Adrenal gland (tissue), 12 donors: ENCODE data around the gene VEZT. TPM values are rescaled to one million over a fixed set of nuclear protein-coding genes. Genes with fewer than 3 reads are reported as not detected.

Source experiments
- DNase-seq, 7 donors: peaks; one replicate each; pipeline ENCODE4 v3.0.0-alpha.2; 2019 to 2020
- H3K27ac ChIP-seq, 5 donors: fragments of 200-600 bp; sonication (generic) in 4 of 5; 1 replicate in 3 of 5; 2 replicates in 2 of 5; pipeline versions ENCODE4 v1.5.1 to v1.8.0; 2016 to 2020; ENCODE audit warnings: mild to moderate bottlenecking in 1 of 5
- H3K27me3 ChIP-seq: fragments of 200-600 bp; 2 replicates; pipeline ENCODE4 v1.8.0; 2021
- H3K36me3 ChIP-seq, 2 donors: fragments of 200-600 bp; replicated peaks in 1 of 2; 1 replicate in 1 of 2; 2 replicates in 1 of 2; pipeline versions ENCODE4 v1.5.1 to v1.8.0; 2018 to 2022
- H3K4me1 ChIP-seq, 2 donors: fragments of 200-600 bp; replicated peaks in 1 of 2; 1 replicate in 1 of 2; 2 replicates in 1 of 2; pipeline versions ENCODE4 v1.5.1 to v1.8.0; 2018 to 2021
- H3K4me3 ChIP-seq, 4 donors: fragments of 200-600 bp; sonication (generic) in 3 of 4; one replicate each; pipeline ENCODE4 v1.5.1; 2016 to 2018
- H3K9me3 ChIP-seq, 3 donors: fragments of 200-600 bp; sonication (generic) in 1 of 3; replicated peaks in 1 of 3; 1 replicate in 2 of 3; 2 replicates in 1 of 3; pipeline versions ENCODE4 v1.5.1 to v1.8.0; 2016 to 2021
- POLR2A ChIP-seq, 2 donors: fragments of 450-650 bp; IDR thresholded peaks; one replicate each; pipeline ENCODE4 v1.6.1; 2017; ENCODE audit warnings: antibody characterized with exemption in 2 of 2, mild to moderate bottlenecking in 2 of 2, moderate library complexity in 1 of 2
- WGBS, 4 donors: extraction: QIAGEN DNeasy Blood & Tissue Kit in 2 of 4; methylation state at CpG; one replicate each; pipeline versions ENCODE4 v1.1.5 to v1.1.7; 2013 to 2017; 5-methylcytosine and 5-hydroxymethylcytosine counted together
- intact Hi-C, 2 donors: fragments of 100-400 bp; cut with DNase I; formaldehyde crosslinking; loops; one replicate each; pipeline versions ENCODE4 v1.14.1 to v1.15.0; 2022 to 2023
- microRNA counts, 2 donors: library from miRNA; unstranded; fragments of <30 nt; microRNA quantifications; one replicate each; lab custom pipeline; 2016
- microRNA-seq, 3 donors: library from miRNA; unstranded; fragments of <30 nt; microRNA quantifications; one replicate each; pipeline ENCODE4, GENCODE V29; 2017 to 2020
- polyA plus RNA-seq, 3 donors: library from polyadenylated mRNA; stranded (reverse); fragments of 200-250 nt in 2 of 3; fragments of 350-450 nt in 1 of 3; fragmentation: Illumina TruSeq in 1 of 3; extraction: RNeasy Lipid Tissue Mini Kit (QIAGEN cat#74804) in 1 of 3; gene quantifications; one replicate each; pipeline ENCODE4 v1.2.3, GENCODE V29; 2013 to 2014
- small RNA-seq, 2 donors: library from RNA; depleted of rRNA; stranded (forward); fragments of <200 nt; gene quantifications; one replicate each; pipeline ENCODE3, GENCODE V24; 2016
- total RNA-seq, 9 donors: library from RNA; depleted of rRNA in 4 of 9; stranded (reverse); fragments of >200 nt in 4 of 9; fragments of 120-200 nt in 1 of 9; fragmentation: NEBNext Ultra II Directional in 1 of 9; extraction: Animal tissue kit (Norgen Biotek cat#: 25700) in 1 of 9; gene quantifications; one replicate each; pipeline versions ENCODE4 v1.1.0 to v1.2.4, GENCODE V29; 2013 to 2023
- TF ChIP-seq, protein P1 (sequence below), 6 experiments: fragments of 450-650 bp in 4 of 6; fragments of 200-600 bp in 2 of 6; sonication (generic) in 1 of 6; IDR thresholded peaks; 1 replicate in 5 of 6; 2 replicates in 1 of 6; pipeline versions ENCODE4 v1.5.1 to v1.8.0; 2016 to 2021; ENCODE audit warnings: antibody characterized with exemption in 6 of 6, mild to moderate bottlenecking in 2 of 6, moderate library complexity in 1 of 6
- donor health status: healthy with polysubstance abuse.
- donor health status: Bipolar disorder and iron deficiency.
- donor health status: DM: yes; HTN: yes; CAD: no.
- donor health status: DM: no; HTN: no; CAD: no.
- donor health status: DM: no; HTN: no; CAD: no.
- donor health status: DM: yes; HTN: yes; CAD: no.

The VEZT gene
- total and polyA plus RNA-seq, 12 donors: 34.8 to 189 (median 88.3) TPM

DNA sequence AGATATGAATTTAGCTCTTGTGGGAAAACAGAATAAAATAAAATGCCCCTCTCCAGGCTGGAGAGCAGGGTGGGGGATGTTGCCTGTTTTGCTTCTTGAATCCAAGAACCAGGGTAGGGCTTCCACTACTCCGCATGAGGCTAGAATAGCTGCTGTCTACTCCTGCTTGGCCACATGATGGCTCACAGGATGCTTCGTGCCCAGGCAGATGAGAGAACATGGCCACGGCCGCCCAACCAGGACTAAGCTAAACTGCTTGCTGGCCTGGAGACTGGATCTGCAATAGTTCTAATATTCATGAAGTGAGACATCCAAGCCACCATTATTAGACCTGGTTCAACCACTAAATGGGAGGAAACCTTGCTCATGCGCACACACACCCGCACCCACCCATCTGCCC, 134.1 kb downstream of the VEZT start:
- Histone ChIP-seq H3K4me3 (no peak overlapping the region), H3K27ac (no peak overlapping the region), H3K27me3 (no peaks in the 10 kb centered on the region), H3K4me1 (no peaks in the 10 kb centered on the region), H3K9me3 (no peaks in the 10 kb centered on the region), H3K36me3 (no peaks in the 10 kb centered on the region)
- intact Hi-C loops: no loop called here
- WGBS, 4 donors: 71 to 89% (median 81%) methylated on average over 6 of the region's 6 CpGs
- TF ChIP-seq, protein P1, sequence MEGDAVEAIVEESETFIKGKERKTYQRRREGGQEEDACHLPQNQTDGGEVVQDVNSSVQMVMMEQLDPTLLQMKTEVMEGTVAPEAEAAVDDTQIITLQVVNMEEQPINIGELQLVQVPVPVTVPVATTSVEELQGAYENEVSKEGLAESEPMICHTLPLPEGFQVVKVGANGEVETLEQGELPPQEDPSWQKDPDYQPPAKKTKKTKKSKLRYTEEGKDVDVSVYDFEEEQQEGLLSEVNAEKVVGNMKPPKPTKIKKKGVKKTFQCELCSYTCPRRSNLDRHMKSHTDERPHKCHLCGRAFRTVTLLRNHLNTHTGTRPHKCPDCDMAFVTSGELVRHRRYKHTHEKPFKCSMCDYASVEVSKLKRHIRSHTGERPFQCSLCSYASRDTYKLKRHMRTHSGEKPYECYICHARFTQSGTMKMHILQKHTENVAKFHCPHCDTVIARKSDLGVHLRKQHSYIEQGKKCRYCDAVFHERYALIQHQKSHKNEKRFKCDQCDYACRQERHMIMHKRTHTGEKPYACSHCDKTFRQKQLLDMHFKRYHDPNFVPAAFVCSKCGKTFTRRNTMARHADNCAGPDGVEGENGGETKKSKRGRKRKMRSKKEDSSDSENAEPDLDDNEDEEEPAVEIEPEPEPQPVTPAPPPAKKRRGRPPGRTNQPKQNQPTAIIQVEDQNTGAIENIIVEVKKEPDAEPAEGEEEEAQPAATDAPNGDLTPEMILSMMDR (IDR thresholded peaks at IDR 0.05): no peak
- TF ChIP-seq POLR2A (IDR thresholded peaks at IDR 0.05): no peak
- DNase-seq: peak in 6 of 7 donors; percentile 17 to 40 (median 34)

MicroRNA genes within 50 kb of the gene (microRNA counts, 767-probe panel; counts per million panel counts)
- 4,319 to 4,943 counts per million in 2 donors for microRNA hsa-miR-331-3p (lab: Ali Mortazavi, UCI)
- microRNA hsa-miR-331-5p (lab: Ali Mortazavi, UCI): 0 counts per million in 2 donors

Small RNA genes lying within 50 kb of the gene (microRNA-seq; reads per million reads assigned to microRNA genes)
- gene MIR331: 87.6 to 483 (median 203) reads per million in 3 donors
- gene MIR3685: 0 reads per million in 3 donors

Small RNA genes lying within 50 kb of the gene (small RNA-seq; reads per million reads assigned to genes)
- gene MIR331: 6.3 to 6.6 reads per million in 2 donors
- 0 reads per million in 2 donors for gene MIR3685
- 0 reads per million in 2 donors for gene RF00019
- gene RNU6-808P: 0 reads per million in 2 donors

Other genes starting within 250 kb of the VEZT start
- 100 to 1,000 TPM in 8 of 9 donors, 10 to 100 TPM in 1; 84.0 to 239 (median 118) TPM for gene NDUFA12, start 214.1 kb upstream of the VEZT start, total RNA-seq
- 100 to 1,000 TPM in 2 of 3 donors, 10 to 100 TPM in 1; 96.8 to 297 (median 177) TPM for gene NDUFA12, start 214.1 kb upstream of the VEZT start, polyA plus RNA-seq
- gene NR2C1, start 144.2 kb upstream of the VEZT start, total RNA-seq: 10 to 100 TPM; 19.8 to 89.8 (median 41.3) TPM
- 100 to 1,000 TPM in 2 of 3 donors, 10 to 100 TPM in 1; 33.5 to 300 (median 122) TPM for gene NR2C1, start 144.2 kb upstream of the VEZT start, polyA plus RNA-seq
- gene FGD6, start 340 bp upstream of the VEZT start, total RNA-seq: 10 to 100 TPM; 10.1 to 33.9 (median 21.5) TPM
- gene FGD6, start 340 bp upstream of the VEZT start, polyA plus RNA-seq: 1 to 10 TPM; 2.3 to 5.7 (median 2.7) TPM